Inflammatory macrophage (primary cell): ENCODE data around the gene TSPAN9.

ENCODE experiments used
- DNase-seq, 2 donors: peaks; one replicate each; pipeline ENCODE4 v3.0.0-alpha.2; 2020 to 2022
- total RNA-seq, 18 experiments: gene quantifications; one replicate each; lab custom pipeline; 2026; ENCODE audit warnings: mixed read lengths in 6 of 18, inconsistent platforms in 2 of 18; lab: John Stamatoyannopoulos, UW

TSPAN9 gene, protein sequence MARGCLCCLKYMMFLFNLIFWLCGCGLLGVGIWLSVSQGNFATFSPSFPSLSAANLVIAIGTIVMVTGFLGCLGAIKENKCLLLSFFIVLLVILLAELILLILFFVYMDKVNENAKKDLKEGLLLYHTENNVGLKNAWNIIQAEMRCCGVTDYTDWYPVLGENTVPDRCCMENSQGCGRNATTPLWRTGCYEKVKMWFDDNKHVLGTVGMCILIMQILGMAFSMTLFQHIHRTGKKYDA
- 0 to 1.4 (median 0.24) reads per million in 18 experiments for total RNA-seq

DNA sequence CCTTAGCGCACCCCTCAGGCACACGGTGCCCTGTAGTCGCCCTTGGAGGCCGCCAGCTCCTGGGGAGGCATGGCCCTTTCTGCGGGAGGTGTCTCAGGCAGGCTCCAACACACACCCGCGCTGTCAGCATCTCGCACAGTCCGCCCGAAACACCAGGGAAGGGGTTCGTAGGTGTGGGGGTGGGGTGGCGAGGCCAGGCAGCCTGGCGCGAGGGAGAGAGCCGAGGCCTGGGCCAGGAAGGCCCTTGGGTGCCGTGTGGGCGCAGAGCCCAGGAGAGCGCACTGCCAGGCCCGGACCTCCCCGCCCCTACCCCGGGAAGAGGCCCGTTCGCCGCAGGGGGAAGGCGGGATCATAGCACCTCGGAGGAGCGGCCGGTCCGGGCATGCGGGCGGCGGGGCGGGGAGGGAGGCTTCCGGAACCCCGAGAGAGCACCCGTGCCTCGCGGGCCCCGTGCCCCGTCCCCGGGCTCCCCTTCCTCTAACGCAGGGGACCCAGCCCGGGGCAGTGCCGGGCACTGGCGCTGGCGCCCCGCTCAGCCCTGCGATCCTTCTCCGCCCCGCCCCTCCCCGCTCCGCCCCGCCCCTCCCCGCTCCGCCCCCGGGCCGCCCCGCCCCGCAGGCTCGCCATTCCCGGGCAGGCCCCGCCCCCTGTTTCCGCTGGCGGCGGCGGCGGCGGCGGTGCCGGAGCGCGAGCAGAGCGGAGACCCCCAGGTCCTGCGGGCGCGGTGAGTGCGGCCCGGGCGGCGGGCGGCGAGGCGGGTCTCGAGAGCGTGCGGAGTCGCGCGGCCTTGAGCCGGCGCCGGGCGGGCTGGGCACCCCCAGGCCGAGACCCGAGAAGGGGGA, at the start of gene TSPAN9:
Gene TSPAN9 (plus strand): TSS at position 650 of the 842 bp plus-strand sequence. CDS start 123,815 bp downstream, outside the sequence.
- peak; percentile 3 to 48 for DNase-seq

DNA sequence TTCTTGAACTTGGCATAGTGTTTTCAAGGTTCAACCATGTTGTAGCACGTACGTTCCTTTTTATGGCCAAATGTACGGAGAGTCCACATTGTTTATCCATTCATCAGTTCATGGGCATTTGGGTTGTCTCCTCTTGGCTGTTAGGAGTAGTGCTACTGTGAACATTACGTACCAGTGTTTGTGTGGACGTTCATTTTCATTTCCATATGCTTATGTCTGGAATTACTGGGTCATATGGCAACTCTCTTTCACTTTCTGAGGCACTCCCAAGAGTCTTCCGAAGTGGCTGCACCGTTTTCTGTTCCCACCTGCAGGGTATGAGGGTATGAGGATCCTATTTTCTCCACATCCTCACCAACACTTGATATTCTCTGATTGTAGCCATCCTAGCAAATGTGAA, 49.1 kb upstream of the TSPAN9 start:
- DNase-seq, result no peak

DNA sequence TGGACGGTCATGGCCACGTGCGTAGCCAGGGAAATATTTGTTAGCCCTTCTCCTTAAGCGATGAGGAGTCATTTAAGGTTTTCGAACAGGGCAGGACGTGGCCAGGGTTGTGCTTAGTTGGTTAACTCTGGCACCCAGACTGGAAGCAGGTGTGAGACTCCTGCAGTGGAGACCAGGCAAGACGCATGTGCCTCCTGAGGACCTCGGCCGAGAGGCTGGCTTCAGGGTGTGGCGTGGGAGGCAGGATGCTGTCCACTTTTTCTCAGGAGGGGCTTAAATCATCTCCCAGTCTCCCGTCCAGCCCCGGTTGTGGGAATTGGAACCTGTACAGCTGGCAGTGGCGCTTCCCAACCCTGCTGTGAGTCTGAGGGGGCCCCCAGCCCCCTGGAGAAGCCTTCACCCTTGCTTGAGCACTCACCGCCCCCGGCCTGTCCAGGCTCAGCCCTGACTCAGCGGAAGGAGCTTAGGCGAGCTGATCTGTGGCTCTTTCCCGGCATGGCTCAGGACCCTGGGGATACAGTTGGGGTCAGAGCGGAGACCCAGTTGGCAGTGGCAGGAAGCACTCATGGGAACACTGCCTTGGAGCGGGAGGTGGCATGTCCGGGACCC, 46.3 kb upstream of the TSPAN9 start:
- DNase-seq, result no peak

DNA sequence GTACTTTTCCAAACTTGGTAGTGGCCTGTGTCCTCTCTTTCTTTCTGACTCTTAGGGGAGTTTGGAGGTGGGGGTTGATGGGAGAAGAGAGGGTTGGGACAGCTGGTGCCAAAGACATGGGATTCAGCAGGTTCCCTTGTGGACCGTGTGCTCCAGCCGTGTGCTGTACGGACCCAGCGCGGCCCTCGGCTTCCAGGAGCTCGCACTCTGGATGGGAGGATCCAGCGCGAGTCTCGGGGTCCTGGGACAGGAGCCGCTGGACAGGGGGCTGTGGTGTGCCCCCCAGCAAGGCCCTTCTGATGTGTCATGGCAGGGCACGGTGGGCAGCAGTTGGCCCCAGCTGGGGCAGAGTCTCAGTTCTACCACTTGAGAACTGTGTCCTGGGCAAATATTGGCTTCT, 45.0 kb upstream of the TSPAN9 start:
- no peak for DNase-seq

DNA sequence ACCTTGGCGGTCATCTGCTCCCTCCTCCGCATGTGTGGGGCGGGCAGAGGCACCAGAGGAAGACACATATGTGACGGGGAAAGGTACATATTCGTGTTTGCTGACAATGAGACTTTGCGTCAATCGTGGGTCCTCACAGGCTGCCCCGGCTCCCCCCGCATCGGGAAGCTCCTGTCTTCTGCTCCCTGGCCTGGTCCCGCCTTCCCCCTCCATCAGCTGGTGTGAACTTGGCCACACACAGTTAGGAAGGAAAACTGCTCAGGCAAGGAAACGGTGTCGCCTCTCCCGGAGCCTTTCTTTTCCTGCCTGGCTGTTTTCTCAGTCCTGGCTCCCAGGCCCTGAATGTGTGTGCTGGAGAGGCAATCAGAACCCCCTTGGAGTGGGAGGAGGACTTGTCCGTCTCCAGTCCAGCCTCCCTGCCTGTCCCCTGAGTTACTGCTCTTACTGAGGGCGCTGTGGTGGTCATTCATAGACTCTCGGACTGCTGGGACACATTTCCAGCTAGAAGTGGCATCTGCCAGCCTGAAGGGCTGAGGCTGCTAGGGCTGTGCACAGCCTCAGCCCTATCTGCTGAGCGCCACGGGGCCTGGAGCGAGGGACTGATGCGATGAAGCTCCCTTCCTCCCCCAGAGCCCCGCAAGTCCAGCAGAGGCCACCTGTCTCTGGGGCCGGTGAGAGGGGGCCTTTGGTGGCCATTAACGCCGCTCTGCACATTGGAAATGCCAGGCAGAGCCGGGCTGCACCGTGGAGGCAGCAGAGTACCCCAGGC, 44.2 kb upstream of the TSPAN9 start:
- no peak for DNase-seq

DNA sequence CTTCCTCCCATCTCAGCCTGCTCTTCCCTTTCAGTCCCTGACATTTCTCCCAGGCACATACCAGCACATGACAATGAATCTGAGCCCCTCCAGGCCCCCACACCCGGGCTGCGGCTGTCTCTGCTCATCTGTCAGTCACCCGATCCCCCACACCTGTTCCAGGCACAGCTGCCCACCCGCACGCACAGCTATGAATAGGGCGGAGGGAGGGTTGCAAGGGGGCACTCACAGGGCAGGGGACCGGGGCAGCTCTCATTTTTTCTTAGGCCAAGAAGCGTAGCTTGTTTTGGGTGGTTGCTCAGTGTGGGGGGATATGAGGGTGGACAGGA, 43.7 kb upstream of the TSPAN9 start:
- no peak for DNase-seq

DNA sequence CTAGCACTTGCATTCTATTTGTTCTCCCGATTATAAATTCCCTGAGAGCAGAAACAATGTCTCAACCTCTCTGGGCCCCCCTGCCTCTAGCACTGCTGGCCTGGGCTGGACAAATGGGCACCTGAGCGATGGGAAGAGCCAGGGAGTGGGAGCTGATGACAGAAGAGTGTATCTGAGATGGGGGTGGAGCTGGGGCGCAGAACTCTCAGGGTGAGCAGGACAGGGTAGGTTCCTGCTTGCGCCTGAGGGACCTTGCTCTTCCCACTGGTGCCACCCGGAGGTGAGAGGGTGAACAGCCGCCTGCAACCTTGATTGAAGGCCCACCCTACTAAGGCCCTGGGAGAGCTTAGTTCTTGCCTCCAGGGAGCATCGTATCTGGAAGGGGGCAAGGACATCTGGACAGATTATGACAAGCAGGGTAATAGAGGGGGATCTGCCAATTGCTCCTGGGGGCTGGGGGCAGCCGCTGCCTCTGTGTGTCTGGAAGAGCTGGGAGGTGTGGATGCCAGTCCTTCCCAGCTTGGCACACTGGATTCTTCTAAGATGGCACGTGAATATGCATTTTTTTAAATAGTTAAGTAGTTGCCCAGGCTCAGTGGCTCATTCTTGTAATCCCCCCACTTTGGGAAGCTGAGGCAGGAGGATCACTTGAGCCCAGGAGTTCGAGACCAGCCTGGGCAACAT, 43.0 kb upstream of the TSPAN9 start:
- DNase-seq, result peak; percentile 52 to 58

DNA sequence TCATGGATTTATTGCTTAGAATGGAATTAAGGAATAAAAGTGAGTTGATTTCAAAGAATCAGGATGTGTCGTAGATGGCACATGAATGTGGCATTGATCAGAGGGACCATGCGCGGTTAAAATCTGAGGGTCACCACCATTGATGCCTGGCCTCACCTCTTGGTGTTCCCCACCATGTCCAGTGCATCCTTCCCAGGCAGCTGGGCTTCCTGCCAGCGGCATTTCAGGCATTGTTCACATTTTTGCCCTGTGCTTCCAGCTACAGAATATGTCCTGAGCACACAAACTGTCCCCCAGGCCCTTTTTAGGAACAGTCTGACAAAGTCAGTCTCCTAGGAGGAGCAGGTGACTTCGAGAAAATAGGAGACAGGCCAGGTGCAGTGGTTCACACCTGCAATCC, 42.0 kb upstream of the TSPAN9 start:
- DNase-seq, result no peak

DNA sequence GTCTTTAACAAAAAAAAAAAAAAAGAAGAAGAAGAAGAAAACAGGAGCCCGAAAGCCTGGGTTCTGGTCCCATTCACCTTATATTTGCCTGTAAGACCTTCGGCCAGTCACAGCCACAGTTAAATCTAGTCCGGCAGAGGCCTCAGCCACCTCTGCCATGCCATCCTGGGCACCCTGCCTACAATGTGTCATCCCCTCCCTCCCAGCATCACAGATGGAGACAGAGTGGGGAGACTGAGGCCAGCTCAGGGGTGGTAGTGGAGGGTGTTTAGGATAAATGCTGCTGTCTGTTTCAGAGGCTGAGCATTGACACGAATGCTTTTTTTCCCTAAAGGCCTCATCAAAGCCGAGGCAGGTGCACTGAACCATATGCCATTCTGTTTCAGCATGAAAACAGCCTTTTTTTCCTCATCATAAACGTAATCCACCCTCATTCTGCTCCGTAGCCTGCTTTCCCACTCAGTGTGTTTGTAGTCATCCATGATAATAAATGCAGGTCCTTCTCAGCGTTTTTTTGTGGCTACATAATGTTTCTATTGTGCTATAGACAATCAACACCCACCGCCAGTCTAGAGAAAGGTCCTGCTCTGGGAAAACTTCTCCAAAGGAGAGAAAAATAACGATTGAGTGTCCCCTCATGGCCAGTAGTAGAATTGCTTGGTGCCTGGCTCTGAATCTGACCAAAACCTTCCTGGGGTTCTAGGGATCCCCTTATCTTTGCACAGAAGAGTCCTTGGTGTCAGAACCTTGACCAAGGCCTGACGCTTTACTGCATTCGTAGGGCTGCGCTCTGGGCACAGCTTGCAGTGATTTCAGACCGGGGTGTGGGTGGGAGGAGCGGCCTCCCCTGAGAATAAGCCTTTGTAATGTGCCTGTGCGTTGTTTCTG, 41.1 kb upstream of the TSPAN9 start:
- DNase-seq, result peak in 1 of 2 donors; percentile 11

DNA sequence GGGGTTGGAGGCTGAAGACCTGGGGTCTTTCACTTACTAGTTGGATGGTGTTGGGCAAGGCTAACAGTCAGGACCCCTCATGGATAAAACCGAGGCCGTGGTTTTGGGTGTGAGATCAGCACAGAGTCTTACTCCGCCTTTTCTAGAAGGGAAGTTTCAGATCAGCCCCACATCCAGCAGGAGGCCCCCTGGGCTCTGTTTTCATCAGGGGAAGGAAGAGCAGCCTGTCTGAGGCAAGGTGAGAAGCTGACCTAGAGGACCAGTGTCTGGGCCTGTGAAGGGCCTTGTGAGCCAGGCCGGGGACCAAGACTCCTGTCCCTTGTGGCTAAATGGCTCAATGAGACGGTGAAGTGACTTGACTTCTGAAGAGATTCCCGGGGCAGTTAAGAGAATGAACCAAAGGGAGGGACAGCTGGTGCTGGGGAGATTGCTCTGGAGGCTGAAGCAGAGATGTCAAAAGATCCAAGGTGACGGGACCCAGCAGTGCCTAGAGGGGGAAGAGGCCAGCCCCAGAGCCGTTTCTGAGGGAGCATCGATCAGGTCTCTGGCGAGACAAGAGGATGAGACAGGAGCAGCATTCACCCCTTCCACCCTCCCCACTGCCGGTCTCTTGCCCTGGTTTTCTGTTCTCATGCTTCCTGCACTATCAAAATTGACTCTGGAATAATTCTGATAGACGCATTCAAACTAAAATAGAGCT, 40.1 kb upstream of the TSPAN9 start:
- no peak for DNase-seq

DNA sequence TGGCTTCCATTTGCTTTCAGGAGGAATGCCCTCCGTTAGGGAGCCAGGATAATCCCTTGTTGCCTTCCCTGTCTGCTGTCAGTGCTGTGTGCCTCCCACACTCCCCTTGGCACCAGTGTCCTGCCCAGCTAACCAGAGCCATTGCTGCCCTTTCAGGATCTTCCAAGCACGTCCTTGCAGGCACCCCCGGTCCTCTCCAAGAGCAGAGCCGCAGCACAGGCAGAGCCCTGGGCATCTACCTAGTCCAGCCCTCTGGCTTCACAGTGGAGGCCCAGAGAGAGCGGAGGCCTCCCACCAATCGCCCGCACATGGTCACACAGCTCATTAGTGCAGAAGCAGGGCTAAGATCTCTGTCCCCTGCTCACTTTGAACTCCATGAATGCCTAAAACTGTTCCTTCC, 39.0 kb upstream of the TSPAN9 start:
- no peak for DNase-seq

DNA sequence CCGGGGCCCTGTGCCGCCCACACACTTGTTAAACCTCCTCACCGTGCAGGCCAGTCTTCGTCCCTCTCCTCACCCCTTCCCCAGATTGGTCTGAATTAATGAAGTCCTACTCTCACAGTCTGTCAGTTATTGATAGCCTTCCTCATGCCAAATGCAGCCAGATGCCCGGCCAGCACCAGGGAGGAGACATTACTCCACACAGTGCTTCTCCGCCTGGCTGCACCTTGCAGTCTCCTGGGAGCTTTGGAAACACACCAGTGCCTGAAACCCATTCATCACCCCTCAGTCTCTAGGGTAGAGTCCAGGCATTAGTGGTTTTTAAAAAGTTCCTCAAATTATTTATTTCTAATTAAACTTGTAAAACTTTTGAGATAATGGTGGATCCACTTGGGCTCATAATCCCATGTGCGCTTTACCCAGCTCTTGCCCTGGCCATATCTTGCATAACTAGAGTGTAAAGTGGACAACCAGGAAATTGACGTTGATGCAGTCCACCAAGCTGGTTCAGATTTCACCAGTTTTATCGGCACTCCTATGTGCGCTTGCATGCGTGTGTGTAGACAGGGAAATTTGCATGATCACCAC, 38.2 kb upstream of the TSPAN9 start:
- DNase-seq, result no peak

DNA sequence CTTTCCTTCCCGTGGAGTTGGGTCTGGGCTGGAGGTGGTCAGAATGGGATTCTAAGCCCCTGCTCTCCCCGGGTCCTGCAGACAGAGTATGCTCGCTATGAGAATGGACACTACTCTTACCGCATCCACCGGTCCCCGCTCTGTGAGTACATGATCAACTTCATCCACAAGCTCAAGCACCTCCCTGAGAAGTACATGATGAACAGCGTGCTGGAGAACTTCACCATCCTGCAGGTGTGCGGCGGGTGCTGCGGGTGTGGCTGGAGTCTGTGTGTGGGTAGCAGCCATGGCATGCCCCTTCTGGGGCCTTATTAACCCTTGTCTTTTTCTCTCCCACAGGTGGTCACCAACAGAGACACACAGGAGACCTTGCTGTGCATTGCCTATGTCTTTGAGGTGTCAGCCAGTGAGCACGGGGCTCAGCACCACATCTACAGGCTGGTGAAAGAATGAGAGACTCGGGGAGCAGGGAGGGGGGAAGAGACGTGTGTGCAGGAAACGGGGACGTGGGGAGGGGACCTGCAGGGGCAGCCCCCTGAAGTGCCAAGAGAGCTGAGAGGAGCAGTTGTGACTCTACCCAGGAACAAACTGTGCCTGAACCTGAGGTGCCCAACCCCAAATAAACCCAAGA, 37.0 kb upstream of the TSPAN9 start:
- DNase-seq, result no peak

DNA sequence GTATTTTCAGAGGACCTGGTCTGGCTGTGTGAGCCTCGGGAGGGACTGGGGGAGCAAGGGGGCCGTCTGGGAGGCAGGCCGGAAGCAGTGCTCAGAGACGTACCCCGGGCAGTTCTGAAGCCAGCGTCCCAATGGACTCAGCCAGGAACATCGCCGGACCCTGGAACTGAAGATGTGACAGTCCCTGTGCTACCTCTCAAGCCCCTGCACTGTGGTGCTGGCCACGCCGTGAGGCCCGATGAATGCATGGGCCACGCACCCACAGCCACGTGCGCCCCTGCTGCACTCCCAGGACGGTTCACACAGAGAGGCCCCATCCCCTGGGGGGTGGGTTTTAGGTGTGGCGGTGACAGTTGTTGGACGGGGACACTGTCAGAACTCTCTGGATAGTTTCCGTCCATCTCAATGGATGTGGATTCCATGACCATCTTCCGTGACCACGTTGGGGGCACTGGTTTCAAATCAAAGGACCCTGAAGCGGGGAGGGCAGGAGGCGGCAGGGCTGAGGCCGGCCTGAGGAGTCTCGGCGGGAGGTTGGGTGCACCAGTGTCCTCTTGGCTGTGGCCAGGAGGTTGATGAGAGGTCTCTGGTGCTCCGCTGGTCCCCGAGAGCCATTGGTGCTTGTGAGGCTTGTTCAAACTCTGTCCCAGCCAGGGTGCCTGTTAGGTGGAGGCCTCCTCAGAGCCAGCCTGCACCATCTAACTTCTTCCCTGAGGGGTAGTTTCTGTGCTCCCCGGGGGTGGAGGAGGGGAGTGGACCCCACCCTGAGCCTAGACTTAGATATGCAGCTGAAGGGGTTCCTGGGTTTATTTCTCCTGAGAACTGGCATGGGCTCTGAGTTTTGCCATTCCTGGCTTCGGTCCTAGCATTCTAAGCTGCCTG, 36.3 kb upstream of the TSPAN9 start:
- no peak for DNase-seq

DNA sequence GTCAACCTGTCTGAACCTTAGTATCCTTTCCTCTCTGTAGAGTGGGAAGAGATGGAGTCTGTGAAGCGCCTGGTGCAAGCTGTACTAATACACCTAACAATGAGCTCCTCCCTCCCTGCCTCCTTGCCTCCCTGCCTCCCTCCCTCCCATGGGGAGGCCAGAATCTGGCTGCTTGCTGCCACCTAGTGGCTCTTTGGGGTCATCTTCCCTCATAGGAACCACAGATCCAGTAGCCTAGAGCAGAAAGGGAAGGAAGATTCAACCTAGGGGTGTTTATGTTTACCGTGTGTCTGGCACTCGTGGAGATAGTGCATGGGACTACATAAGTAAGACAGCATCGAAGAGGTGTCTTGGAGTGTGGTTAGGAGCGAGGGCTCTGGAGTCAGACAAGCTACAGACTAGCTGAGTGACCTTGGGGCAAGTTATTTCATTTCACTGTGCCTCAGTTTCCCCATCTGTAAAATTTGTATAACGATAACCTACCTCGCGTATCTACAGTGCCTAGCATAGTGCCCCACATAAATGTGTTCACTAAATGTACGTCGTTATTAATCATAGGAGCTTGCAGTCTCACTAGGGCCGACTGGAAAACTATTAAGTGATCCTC, 35.5 kb upstream of the TSPAN9 start:
- peak; percentile 78 to 82 for DNase-seq

DNA sequence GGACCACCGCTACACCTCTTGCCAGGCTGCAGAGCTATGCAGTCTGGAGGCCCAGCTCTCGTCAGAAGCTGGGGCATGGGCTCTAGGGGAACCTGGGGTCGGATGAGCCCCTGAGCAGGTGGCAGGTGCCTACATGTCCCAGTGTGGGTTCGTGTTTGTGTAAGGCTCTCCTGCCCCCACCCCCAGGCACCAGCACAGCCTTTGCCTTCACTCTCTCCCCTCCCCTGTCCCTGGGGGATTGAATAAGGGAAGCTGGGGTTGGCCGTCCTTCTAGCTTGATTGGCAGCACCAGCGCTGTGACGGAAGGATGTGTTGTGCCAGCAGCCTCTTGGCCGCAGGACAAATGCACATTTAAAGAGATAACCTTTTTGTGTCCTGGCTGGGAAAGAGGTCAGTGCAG, 34.8 kb upstream of the TSPAN9 start:
- peak in 1 of 2 donors; percentile 12 for DNase-seq

DNA sequence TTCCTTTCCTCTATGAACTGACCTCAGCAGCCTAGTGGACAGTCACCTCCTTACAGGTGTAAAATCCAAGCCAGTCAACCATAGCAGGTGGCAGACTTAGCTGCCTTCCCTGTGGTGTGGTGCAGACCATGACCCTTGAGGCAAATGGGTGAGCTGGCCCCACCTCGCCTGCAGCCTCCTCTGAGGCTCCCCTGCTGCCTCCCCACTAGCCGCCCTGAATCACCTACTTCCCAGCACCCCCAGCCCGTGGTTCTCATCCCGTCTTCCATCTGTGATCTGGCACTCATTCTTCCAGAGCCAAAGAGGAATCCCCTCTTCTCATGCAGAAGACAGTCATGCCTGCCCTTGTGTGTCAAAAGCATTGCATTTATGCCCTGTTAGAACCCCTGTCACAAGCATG, 34.4 kb upstream of the TSPAN9 start:
- no peak for DNase-seq

DNA sequence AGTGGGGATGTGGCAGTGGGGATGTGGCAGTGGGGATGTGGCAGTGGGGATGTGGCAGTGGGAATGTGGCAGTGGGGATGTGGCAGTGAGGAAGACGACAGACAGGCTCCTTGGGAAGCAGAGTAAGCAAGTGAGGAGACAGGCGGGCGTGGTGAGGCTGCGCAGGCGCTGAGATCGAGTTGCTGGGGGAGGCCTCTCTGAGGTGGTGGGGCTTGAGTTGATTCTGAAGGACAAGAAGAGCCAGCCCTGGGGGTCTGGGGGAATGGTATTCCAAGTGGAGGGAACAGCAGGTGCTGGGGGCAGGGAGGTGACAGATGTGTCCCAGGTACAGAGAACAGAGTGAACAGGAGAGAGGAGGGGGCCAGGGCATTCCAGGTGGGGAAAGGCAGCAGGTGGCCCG, 33.8 kb upstream of the TSPAN9 start:
- no peak for DNase-seq
